Measurements from ENCODE around the gene OSBPL2.

OSBPL2 gene

GRCh38 chr20:62309947-62310756 is 71.8 kb downstream of the OSBPL2 start:
- DNase-seq (ENCODE audit: low read depth), result no peak
- H3K4me3 ChIP-seq (ENCODE audit: low read length), result no peak overlapping the region
- TF ChIP-seq, protein P1, sequence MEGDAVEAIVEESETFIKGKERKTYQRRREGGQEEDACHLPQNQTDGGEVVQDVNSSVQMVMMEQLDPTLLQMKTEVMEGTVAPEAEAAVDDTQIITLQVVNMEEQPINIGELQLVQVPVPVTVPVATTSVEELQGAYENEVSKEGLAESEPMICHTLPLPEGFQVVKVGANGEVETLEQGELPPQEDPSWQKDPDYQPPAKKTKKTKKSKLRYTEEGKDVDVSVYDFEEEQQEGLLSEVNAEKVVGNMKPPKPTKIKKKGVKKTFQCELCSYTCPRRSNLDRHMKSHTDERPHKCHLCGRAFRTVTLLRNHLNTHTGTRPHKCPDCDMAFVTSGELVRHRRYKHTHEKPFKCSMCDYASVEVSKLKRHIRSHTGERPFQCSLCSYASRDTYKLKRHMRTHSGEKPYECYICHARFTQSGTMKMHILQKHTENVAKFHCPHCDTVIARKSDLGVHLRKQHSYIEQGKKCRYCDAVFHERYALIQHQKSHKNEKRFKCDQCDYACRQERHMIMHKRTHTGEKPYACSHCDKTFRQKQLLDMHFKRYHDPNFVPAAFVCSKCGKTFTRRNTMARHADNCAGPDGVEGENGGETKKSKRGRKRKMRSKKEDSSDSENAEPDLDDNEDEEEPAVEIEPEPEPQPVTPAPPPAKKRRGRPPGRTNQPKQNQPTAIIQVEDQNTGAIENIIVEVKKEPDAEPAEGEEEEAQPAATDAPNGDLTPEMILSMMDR (conservative IDR thresholded peaks at IDR 0.05; ENCODE audit: low read depth, low read length), result no peak

- TF ChIP-seq, protein P1 (conservative IDR thresholded peaks at IDR 0.05; ENCODE audit: low read depth, low read length), result no peak
- no peak overlapping the region for H3K4me3 ChIP-seq (ENCODE audit: low read length)
- no peak for DNase-seq (ENCODE audit: low read depth)
Observed at GRCh38 chr20:62310757-62311121, 72.4 kb downstream of the OSBPL2 start.

DNA sequence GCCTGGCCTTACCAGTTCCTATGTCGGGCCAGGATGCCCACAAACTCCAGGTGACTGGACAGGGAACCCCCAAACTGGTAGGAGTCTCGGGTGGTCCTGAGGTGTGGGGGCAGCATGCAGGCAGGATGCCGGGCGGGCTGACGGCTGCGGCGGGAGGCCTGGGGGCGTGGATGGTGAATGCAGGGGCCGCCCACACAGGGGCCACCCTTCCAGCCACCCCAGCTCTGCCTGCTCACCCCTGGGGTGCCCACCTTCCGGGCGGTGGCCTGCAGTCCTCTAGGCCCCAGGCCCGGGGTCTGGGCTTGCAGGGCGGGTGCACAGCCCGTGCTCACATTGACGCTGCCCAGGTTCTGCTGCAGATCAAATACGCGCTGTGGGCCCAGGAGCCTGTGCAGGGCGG is 72.8 kb downstream of the OSBPL2 start:
- TF ChIP-seq, protein P1 (conservative IDR thresholded peaks at IDR 0.05; ENCODE audit: low read depth, low read length), result no peak
- no peak overlapping the region for H3K4me3 ChIP-seq (ENCODE audit: low read length)
- DNase-seq (ENCODE audit: low read depth), result no peak

DNA sequence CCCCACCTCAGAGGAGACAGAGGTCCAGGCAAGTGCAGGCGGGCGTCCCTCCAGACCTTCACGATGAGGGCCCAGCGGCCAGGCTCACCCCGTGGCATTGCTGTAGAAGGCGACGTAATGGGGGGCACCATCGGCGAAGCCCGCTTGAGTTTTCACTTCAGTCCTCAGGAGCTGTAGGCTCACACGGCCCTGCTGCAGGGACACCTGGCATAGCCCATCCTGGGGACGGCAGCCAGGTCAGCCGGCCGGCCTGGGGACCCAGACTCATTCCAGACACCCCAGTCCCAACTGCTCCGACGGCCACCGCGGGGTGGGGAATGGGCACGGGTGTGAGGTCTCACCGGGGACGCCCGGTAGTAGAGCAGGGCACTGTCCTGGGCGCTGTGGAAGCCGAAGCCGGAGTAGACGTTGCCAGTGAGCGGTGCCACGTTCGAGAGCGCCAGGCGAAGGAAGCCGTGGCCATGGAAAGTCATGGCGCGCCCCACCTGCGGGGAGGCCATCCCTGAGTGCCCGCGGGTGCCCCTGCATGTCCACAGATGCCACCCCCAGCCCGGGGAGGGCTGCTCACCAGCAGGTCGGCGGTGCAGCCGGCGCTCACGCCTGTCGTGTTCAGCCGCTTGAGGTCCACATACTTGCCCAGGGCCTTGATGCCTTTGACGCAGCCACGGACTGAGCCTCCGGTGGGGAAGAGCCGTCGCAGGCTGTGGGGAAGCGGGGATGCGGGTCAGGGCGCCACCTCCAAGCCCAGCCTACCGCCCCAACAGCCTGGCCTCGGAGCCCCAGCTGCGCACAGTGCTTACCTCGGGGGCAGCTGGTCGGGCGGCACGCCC is 73.7 kb downstream of the OSBPL2 start:
- no peak for DNase-seq (ENCODE audit: low read depth)
- TF ChIP-seq, protein P1 (conservative IDR thresholded peaks at IDR 0.05; ENCODE audit: low read depth, low read length), result no peak
- H3K4me3 ChIP-seq (ENCODE audit: low read length), result no peak overlapping the region

GRCh38 chr20:62312662-62312977 is 74.3 kb downstream of the OSBPL2 start:
- TF ChIP-seq, protein P1 (conservative IDR thresholded peaks at IDR 0.05; ENCODE audit: low read depth, low read length), result no peak
- no peak overlapping the region for H3K4me3 ChIP-seq (ENCODE audit: low read length)
- DNase-seq (ENCODE audit: low read depth), result no peak

- DNase-seq (ENCODE audit: low read depth), result no peak
- no peak overlapping the region for H3K4me3 ChIP-seq (ENCODE audit: low read length)
- TF ChIP-seq, protein P1 (conservative IDR thresholded peaks at IDR 0.05; ENCODE audit: low read depth, low read length), result no peak
Observed at GRCh38 chr20:62313021-62313420, 74.7 kb downstream of the OSBPL2 start.
